ENCODE data around the gene FBXL3.

FBXL3 gene

GRCh38 chr13:77048681-77049080 is 21.7 kb upstream of the FBXL3 start:
- no peak overlapping the region for H3K27ac ChIP-seq (ENCODE audit: insufficient read depth, low read length, poor library complexity, severe bottlenecking)
- H3K36me3 ChIP-seq (ENCODE audit: control insufficient read depth, insufficient read depth, low read length) = peaks cover 55% of the 10 kb centered on the region
- H3K4me3 ChIP-seq (ENCODE audit: insufficient read depth, low read depth, low read length, poor library complexity, severe bottlenecking) = no peak overlapping the region
- no peak for DNase-seq
- H3K4me1 ChIP-seq (ENCODE audit: control insufficient read depth, insufficient read depth, low read length, poor library complexity, severe bottlenecking) = no peaks in the 10 kb centered on the region
- H3K27me3 ChIP-seq (replicated peaks; ENCODE audit: control insufficient read depth, insufficient read depth, low read length, poor library complexity, severe bottlenecking) = no peaks in the 10 kb centered on the region
- H3K9me3 ChIP-seq (ENCODE audit: control insufficient read depth, low read length) = no peaks in the 10 kb centered on the region

GRCh38 chr13:77047649-77048343 is 20.8 kb upstream of the FBXL3 start:
- Histone ChIP-seq H3K27ac (ENCODE audit: insufficient read depth, low read length, poor library complexity, severe bottlenecking) (no peak overlapping the region), H3K36me3 (ENCODE audit: control insufficient read depth, insufficient read depth, low read length) (peaks cover 47% of the 10 kb centered on the region), H3K9me3 (ENCODE audit: control insufficient read depth, low read length) (no peaks in the 10 kb centered on the region), H3K27me3 (replicated peaks; ENCODE audit: control insufficient read depth, insufficient read depth, low read length, poor library complexity, severe bottlenecking) (no peaks in the 10 kb centered on the region), H3K4me1 (ENCODE audit: control insufficient read depth, insufficient read depth, low read length, poor library complexity, severe bottlenecking) (no peaks in the 10 kb centered on the region), H3K4me3 (ENCODE audit: insufficient read depth, low read depth, low read length, poor library complexity, severe bottlenecking) (no peak overlapping the region)
- no peak for DNase-seq

DNA sequence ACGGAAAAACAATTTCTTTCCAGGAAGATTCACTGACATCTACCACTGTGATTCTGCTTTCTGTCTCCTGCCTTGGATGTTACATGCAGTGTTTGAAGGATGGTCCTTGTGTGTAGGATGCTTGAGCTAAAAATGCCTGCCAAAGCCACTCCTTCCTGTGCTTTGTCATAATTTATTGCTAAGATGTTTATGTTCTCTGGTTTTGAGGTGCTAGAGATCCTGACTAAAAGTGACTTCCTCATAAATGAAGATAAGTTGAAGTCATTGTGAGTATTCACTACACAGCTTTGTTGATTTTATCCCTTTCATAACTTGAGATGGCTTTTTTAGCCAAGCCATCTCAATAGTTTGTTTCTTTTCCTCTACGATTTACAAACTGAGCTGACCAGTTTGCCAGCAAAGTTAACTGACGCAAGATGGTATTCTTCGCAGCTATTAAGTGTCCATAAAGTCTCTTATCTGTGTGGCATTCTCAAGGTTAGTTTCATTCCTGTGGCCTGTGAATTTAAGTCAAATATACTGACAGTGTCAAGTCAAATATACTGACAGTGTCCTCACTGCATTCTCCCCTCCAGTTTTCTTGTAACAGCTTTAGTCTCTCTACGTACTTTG is 15.7 kb upstream of the FBXL3 start:
- H3K27me3 ChIP-seq (replicated peaks; ENCODE audit: control insufficient read depth, insufficient read depth, low read length, poor library complexity, severe bottlenecking) = no peaks in the 10 kb centered on the region
- no peak for DNase-seq
- H3K36me3 ChIP-seq (ENCODE audit: control insufficient read depth, insufficient read depth, low read length) = peaks cover 11% of the 10 kb centered on the region

DNA sequence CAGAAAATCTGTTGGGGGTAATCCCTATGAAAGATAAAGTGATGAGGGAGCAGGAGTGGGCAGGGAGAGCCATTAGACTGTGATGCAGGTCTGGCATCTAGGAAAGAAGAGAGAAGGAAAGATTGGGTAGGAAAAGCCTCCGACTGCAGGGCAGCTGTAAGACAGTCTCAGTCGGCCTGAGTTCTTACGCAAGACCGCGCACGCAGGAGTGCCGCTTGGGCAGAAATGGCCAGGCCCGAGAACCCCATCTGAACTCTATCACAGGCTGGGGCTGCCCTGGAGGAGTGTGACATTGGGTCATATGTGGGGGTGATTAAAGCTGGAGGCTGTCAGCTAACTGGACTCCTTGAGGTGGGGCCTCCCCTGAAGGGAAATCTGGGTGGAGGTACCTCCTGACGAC is 13.9 kb upstream of the FBXL3 start:
- H3K36me3 ChIP-seq (ENCODE audit: control insufficient read depth, insufficient read depth, low read length) = no peaks in the 10 kb centered on the region
- no peak overlapping the region for H3K27ac ChIP-seq (ENCODE audit: insufficient read depth, low read length, poor library complexity, severe bottlenecking)
- H3K4me3 ChIP-seq (ENCODE audit: insufficient read depth, low read depth, low read length, poor library complexity, severe bottlenecking) = no peak overlapping the region
- H3K9me3 ChIP-seq (ENCODE audit: control insufficient read depth, low read length) = no peaks in the 10 kb centered on the region
- no peaks in the 10 kb centered on the region for H3K4me1 ChIP-seq (ENCODE audit: control insufficient read depth, insufficient read depth, low read length, poor library complexity, severe bottlenecking)
- DNase-seq = no peak
- H3K27me3 ChIP-seq (replicated peaks; ENCODE audit: control insufficient read depth, insufficient read depth, low read length, poor library complexity, severe bottlenecking) = no peaks in the 10 kb centered on the region

More for the DNA sequence above, 15.7 kb upstream of the FBXL3 start:
- Histone ChIP-seq H3K4me1 (ENCODE audit: control insufficient read depth, insufficient read depth, low read length, poor library complexity, severe bottlenecking) (no peaks in the 10 kb centered on the region), H3K27ac (ENCODE audit: insufficient read depth, low read length, poor library complexity, severe bottlenecking) (no peak overlapping the region), H3K4me3 (ENCODE audit: insufficient read depth, low read depth, low read length, poor library complexity, severe bottlenecking) (no peak overlapping the region), H3K9me3 (ENCODE audit: control insufficient read depth, low read length) (no peaks in the 10 kb centered on the region)

DNA sequence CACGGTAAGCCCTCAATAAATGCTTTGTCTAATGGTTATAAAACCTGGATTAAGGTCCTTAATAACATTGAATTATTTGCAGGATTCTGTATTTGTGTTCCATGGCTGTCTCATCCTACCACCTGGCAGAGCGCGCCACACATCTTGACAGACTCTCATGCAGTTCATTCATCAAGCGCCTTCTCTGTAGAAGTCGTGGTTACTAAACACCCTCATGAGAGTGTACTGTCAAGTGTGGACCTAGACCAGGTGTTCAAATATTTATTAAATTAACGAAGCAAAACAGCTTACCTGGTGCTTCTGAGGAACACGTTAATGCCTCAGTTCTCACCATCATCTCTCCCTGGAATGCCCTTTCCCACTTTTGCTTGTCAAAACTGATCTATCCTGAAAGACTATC is 13.1 kb upstream of the FBXL3 start:
- Histone ChIP-seq H3K27me3 (replicated peaks; ENCODE audit: control insufficient read depth, insufficient read depth, low read length, poor library complexity, severe bottlenecking) (no peaks in the 10 kb centered on the region), H3K9me3 (ENCODE audit: control insufficient read depth, low read length) (no peaks in the 10 kb centered on the region), H3K36me3 (ENCODE audit: control insufficient read depth, insufficient read depth, low read length) (no peaks in the 10 kb centered on the region), H3K4me3 (ENCODE audit: insufficient read depth, low read depth, low read length, poor library complexity, severe bottlenecking) (no peak overlapping the region), H3K4me1 (ENCODE audit: control insufficient read depth, insufficient read depth, low read length, poor library complexity, severe bottlenecking) (no peaks in the 10 kb centered on the region), H3K27ac (ENCODE audit: insufficient read depth, low read length, poor library complexity, severe bottlenecking) (no peak overlapping the region)
- DNase-seq = no peak

DNA sequence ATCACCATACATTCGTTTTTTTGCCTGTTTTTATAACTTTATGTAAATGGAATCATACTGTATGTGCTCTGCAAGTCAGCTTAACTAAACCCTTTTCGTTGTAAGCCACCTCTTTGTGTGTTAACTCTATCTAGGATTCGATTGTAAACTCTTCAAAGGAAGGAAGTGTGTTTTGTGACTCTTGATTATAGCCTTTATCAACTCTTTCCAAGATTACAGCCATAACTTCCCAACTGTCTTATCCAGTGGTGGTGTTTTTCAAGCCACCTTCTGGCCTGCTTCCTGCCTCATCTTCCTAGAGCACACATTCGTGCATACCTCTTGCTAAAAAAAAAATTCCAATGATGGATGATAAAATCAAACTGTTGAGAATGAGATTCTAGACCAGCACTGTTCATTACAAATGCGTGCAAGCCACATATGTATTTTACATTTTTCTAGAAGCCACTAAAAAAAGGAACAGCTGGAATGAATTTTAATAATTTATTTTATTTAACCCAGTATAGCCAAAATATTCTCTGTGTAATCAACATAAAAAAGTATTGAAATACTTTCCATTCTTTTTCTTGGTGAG is 12.0 kb upstream of the FBXL3 start:
- Histone ChIP-seq H3K27ac (ENCODE audit: insufficient read depth, low read length, poor library complexity, severe bottlenecking) (no peak overlapping the region), H3K36me3 (ENCODE audit: control insufficient read depth, insufficient read depth, low read length) (no peaks in the 10 kb centered on the region), H3K4me1 (ENCODE audit: control insufficient read depth, insufficient read depth, low read length, poor library complexity, severe bottlenecking) (no peaks in the 10 kb centered on the region), H3K27me3 (replicated peaks; ENCODE audit: control insufficient read depth, insufficient read depth, low read length, poor library complexity, severe bottlenecking) (no peaks in the 10 kb centered on the region), H3K9me3 (ENCODE audit: control insufficient read depth, low read length) (no peaks in the 10 kb centered on the region), H3K4me3 (ENCODE audit: insufficient read depth, low read depth, low read length, poor library complexity, severe bottlenecking) (no peak overlapping the region)
- no peak for DNase-seq

GRCh38 chr13:77036279-77036678 is 9.3 kb upstream of the FBXL3 start:
- no peaks in the 10 kb centered on the region for H3K4me1 ChIP-seq (ENCODE audit: control insufficient read depth, insufficient read depth, low read length, poor library complexity, severe bottlenecking)
- H3K9me3 ChIP-seq (ENCODE audit: control insufficient read depth, low read length) = no peaks in the 10 kb centered on the region
- H3K27ac ChIP-seq (ENCODE audit: insufficient read depth, low read length, poor library complexity, severe bottlenecking) = no peak overlapping the region
- no peaks in the 10 kb centered on the region for H3K27me3 ChIP-seq (replicated peaks; ENCODE audit: control insufficient read depth, insufficient read depth, low read length, poor library complexity, severe bottlenecking)
- no peaks in the 10 kb centered on the region for H3K36me3 ChIP-seq (ENCODE audit: control insufficient read depth, insufficient read depth, low read length)
- DNase-seq = no peak
- no peak overlapping the region for H3K4me3 ChIP-seq (ENCODE audit: insufficient read depth, low read depth, low read length, poor library complexity, severe bottlenecking)

- Histone ChIP-seq H3K27me3 (replicated peaks; ENCODE audit: control insufficient read depth, insufficient read depth, low read length, poor library complexity, severe bottlenecking) (no peaks in the 10 kb centered on the region), H3K9me3 (ENCODE audit: control insufficient read depth, low read length) (no peaks in the 10 kb centered on the region), H3K4me3 (ENCODE audit: insufficient read depth, low read depth, low read length, poor library complexity, severe bottlenecking) (no peak overlapping the region), H3K36me3 (ENCODE audit: control insufficient read depth, insufficient read depth, low read length) (no peaks in the 10 kb centered on the region), H3K27ac (ENCODE audit: insufficient read depth, low read length, poor library complexity, severe bottlenecking) (no peak overlapping the region), H3K4me1 (ENCODE audit: control insufficient read depth, insufficient read depth, low read length, poor library complexity, severe bottlenecking) (no peaks in the 10 kb centered on the region)
- no peak for DNase-seq
Measured at GRCh38 chr13:77034881-77035280, 7.9 kb upstream of the FBXL3 start.

DNA sequence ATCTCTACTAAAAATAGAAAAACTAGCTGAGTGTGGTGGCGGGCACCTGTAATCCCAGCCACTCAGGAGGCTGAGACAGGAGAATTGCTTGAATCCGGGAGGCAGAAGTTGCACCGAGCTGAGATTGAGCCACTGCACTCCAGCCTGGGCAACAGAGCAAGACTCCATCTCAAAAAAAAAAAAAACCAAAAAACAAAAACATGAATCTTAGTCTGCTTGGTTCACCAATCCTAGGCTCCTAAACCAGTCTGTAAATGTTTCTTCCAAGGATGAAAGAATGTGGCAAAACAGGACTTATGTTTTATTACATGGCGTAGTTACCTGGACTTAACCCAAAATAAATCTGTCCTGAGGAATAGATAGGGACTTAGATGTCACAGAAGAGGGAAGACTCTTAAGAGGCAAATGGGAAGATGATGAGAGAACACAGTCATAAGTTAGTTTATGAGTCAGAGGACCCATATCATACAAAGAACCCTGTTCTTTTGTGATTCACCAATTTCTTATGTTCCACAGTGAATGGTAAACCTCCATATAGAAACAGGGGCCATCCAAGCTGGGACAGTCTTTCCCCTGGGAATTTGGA is 6.9 kb upstream of the FBXL3 start:
- H3K27ac ChIP-seq (ENCODE audit: insufficient read depth, low read length, poor library complexity, severe bottlenecking) = no peak overlapping the region

DNA sequence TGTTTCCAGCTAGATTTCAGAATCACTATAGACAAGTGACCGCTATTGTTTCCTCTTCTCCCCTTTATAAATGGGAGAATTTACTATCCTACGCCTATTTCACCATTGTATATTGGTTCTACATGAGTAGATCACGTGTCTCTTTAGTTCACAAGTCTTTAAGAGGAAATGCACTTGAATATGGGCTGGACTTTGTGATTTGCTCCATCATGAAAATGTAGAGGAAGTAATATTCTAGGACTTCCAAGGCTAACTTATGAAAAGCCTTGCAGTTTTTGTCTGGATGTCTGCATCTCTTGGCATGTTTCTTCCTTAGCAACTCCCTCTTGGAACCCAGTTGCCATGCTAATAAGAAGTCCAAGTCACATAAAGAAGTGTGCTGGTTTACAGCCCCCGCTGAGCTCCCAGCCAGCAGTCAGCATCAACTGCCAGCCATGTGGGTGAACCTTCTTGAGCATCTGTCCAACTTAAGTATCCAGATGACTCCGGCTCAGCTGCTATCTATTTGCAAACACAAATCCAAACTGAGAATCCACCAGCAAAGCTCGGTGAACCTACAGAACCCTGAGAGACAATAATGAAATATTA is 4.8 kb upstream of the FBXL3 start:
- H3K4me3 ChIP-seq (ENCODE audit: insufficient read depth, low read depth, low read length, poor library complexity, severe bottlenecking) = no peak overlapping the region
- H3K27me3 ChIP-seq (replicated peaks; ENCODE audit: control insufficient read depth, insufficient read depth, low read length, poor library complexity, severe bottlenecking) = no peaks in the 10 kb centered on the region
- no peak for DNase-seq
- H3K36me3 ChIP-seq (ENCODE audit: control insufficient read depth, insufficient read depth, low read length) = no peaks in the 10 kb centered on the region
- no peak overlapping the region for H3K27ac ChIP-seq (ENCODE audit: insufficient read depth, low read length, poor library complexity, severe bottlenecking)
- H3K9me3 ChIP-seq (ENCODE audit: control insufficient read depth, low read length) = no peaks in the 10 kb centered on the region
- H3K4me1 ChIP-seq (ENCODE audit: control insufficient read depth, insufficient read depth, low read length, poor library complexity, severe bottlenecking) = no peaks in the 10 kb centered on the region

More for the DNA sequence above, 6.9 kb upstream of the FBXL3 start:
- Histone ChIP-seq H3K27me3 (replicated peaks; ENCODE audit: control insufficient read depth, insufficient read depth, low read length, poor library complexity, severe bottlenecking) (no peaks in the 10 kb centered on the region), H3K9me3 (ENCODE audit: control insufficient read depth, low read length) (no peaks in the 10 kb centered on the region), H3K4me3 (ENCODE audit: insufficient read depth, low read depth, low read length, poor library complexity, severe bottlenecking) (no peak overlapping the region), H3K36me3 (ENCODE audit: control insufficient read depth, insufficient read depth, low read length) (no peaks in the 10 kb centered on the region), H3K4me1 (ENCODE audit: control insufficient read depth, insufficient read depth, low read length, poor library complexity, severe bottlenecking) (no peaks in the 10 kb centered on the region)
- no peak for DNase-seq
